AG08396 (cell line): ENCODE measurements around the gene ELL.
"Not testable (repeated sequence)": the region's sequence is repeated elsewhere in the genome, so short reads cannot be mapped to it uniquely, and the experiment has no call there.

Source experiments
- DNase-seq: peaks from one replicate; pipeline ENCODE4 v3.0.0; 2012; ENCODE audit warnings: low spot score, mixed read lengths

The ELL gene

GRCh38 chr19:18422530-18423191, 99.2 kb downstream of the ELL start:
- DNase-seq: no peak

GRCh38 chr19:18421371-18421959, 100.4 kb downstream of the ELL start:
- no peak for DNase-seq

GRCh38 chr19:18420930-18421329, 100.9 kb downstream of the ELL start:
- no peak for DNase-seq

- DNase-seq: peak; percentile 54
Observed at GRCh38 chr19:18419699-18420460, 102.0 kb downstream of the ELL start.

- peak; percentile 98 for DNase-seq
Observed at GRCh38 chr19:18419195-18419698, 102.6 kb downstream of the ELL start, which contains the start of gene SSBP4. SSBP4 (plus strand) TSS chr19:18419398; CDS start chr19:18419649, 251 bp downstream.

GRCh38 chr19:18418483-18419194, 103.2 kb downstream of the ELL start:
- no peak for DNase-seq

GRCh38 chr19:18418029-18418482, 103.8 kb downstream of the ELL start:
- DNase-seq: no peak

- DNase-seq: peak; percentile 81
Observed at GRCh38 chr19:18417250-18418028, 104.4 kb downstream of the ELL start.

- peak; percentile 93 for DNase-seq
Observed at GRCh38 chr19:18416778-18417249, 105.1 kb downstream of the ELL start.

- DNase-seq: peak; percentile 65
Observed at GRCh38 chr19:18415178-18415867, 106.5 kb downstream of the ELL start.

- DNase-seq: no peak
Observed at GRCh38 chr19:18414504-18415177, 107.2 kb downstream of the ELL start.

GRCh38 chr19:18412610-18413239, 109.1 kb downstream of the ELL start:
- DNase-seq: no peak

GRCh38 chr19:18408053-18408476, 113.8 kb downstream of the ELL start:
- DNase-seq: no peak

GRCh38 chr19:18406749-18407148, 115.1 kb downstream of the ELL start:
- no peak for DNase-seq

- not testable (repeated sequence) for DNase-seq
Observed at GRCh38 chr19:18405754-18406153, 116.1 kb downstream of the ELL start.

GRCh38 chr19:18402455-18403248, 119.2 kb downstream of the ELL start:
- DNase-seq: not testable (repeated sequence)

GRCh38 chr19:18401580-18402112, 120.2 kb downstream of the ELL start:
- DNase-seq: no peak

- peak; percentile 82 for DNase-seq
Observed at GRCh38 chr19:18399008-18399407, 122.9 kb downstream of the ELL start.
